ENCODE data around the gene DGCR8.

DGCR8 gene

GRCh38 chr22:20160041-20160440 lies 80.0 kb downstream of the DGCR8 start:
- H3K4me3 ChIP-seq (ENCODE audit: control insufficient read depth, low read depth, low read length), result no peak overlapping the region
- no peak for DNase-seq (ENCODE audit: low read depth)
- no peak for TF ChIP-seq CTCF (IDR thresholded peaks at IDR 0.05; ENCODE audit: control insufficient read depth, insufficient read depth, low read depth, low read length, missing control alignments)
